GM12874 (cell line): ENCODE results near the gene TUNAR.

ENCODE experiments used
- CTCF ChIP-seq: IDR thresholded peaks from 2 replicates; pipeline ENCODE4 v1.5.1; 2011; ENCODE audit warnings: low read depth, mild to moderate bottlenecking, control low read depth, low read length, moderate library complexity; ENCODE audit not compliant: insufficient read depth

Gene TUNAR

GRCh38 chr14:95886366-95887056 is 9.9 kb downstream of the TUNAR start:
- TF ChIP-seq CTCF = no peak

DNA sequence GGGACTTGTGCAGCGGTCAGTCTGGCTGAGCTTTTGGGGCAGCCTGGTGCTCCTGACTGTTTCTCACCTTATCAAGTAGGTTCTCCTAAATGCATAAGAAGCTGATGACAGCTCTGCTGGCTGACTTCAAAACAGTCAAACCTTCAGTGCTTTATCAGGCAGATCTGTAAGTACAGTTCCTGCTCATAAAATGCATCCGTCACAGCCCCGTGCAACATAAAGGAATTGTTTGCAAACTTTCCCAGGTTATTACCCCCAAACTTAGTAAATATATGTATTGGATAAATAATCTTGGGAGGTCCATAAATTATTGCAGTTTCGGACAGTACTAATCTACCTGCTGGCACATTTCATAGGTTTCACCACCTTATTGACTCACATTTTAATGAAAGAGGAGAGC is 10.7 kb downstream of the TUNAR start:
- TF ChIP-seq CTCF = no peak

GRCh38 chr14:95889236-95889979 is 12.8 kb downstream of the TUNAR start:
- TF ChIP-seq CTCF = no peak

- no peak for TF ChIP-seq CTCF
Observed at GRCh38 chr14:95891742-95892141, 15.1 kb downstream of the TUNAR start.

GRCh38 chr14:95892142-95892541 is 15.5 kb downstream of the TUNAR start:
- no peak for TF ChIP-seq CTCF

DNA sequence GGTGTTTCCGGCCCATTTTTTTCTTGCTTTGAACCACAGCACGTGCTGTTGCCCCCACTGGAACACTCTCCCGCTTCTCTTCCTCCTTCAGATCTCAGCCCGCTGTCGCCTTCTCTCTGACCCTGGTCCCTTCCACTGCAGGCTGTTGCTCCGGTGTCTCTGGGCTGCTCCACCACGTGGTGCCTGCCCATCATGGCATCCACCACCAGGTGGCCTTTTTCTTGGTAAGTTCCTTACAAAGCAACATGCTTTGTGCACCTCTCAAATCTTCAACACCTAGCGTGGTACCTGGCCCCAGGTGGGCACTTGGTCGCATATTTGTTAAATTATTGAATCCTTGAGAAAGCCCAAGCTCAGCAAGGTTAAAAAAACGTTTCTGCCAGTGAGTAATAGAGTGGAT is 19.1 kb downstream of the TUNAR start:
- peak; percentile 54; the same call in 1 of the 2 replicates for TF ChIP-seq CTCF

- no peak for TF ChIP-seq CTCF
Observed at GRCh38 chr14:95896498-95897135, 20.0 kb downstream of the TUNAR start.
